ENCODE results near the gene SORD.

DNA sequence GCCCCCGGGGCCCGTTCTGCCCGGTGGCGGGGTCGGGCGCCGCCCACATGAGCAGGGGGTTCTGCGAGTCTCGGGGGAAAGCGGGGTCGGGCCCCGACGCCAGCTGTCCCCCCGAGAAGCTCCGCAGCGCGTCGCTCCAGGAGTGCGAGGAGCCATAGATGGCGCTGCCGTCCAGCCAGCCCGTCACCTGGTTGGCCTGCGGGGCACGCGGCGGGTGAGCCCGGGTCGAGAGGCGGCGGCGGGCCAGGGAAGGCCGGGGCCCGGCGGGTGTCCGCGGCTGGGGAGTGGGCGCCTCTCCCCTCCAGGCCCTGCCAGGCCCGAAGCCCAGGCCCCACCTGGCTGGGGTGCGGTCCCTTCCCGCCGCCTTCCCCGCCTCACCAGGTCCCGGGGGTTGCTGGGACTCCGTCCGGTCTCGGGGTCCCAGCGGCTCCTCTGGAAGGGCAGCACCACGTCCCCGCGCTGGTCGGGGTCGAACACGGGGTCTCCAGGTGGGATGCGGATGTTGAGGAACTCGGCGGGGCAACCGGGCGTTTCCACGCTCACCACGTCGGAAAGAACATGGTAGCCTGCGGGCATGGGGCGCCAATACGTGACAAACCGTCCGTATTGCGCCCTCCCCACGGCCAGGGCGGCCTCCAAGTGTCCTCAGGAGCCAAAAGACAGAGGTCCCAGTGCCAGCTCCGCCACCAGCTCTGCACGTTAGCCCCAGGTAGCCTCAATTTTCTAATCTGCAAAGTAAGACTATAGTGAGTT is 88.6 kb downstream of the SORD start:
- no peak for TF ChIP-seq EP300 (IDR thresholded peaks at IDR 0.05)
- TF ChIP-seq, protein P1, sequence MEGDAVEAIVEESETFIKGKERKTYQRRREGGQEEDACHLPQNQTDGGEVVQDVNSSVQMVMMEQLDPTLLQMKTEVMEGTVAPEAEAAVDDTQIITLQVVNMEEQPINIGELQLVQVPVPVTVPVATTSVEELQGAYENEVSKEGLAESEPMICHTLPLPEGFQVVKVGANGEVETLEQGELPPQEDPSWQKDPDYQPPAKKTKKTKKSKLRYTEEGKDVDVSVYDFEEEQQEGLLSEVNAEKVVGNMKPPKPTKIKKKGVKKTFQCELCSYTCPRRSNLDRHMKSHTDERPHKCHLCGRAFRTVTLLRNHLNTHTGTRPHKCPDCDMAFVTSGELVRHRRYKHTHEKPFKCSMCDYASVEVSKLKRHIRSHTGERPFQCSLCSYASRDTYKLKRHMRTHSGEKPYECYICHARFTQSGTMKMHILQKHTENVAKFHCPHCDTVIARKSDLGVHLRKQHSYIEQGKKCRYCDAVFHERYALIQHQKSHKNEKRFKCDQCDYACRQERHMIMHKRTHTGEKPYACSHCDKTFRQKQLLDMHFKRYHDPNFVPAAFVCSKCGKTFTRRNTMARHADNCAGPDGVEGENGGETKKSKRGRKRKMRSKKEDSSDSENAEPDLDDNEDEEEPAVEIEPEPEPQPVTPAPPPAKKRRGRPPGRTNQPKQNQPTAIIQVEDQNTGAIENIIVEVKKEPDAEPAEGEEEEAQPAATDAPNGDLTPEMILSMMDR (IDR thresholded peaks at IDR 0.05), result no peak
- TF ChIP-seq POLR2AphosphoS5 (IDR thresholded peaks at IDR 0.05), result no peak
